ENCODE data around the gene EPM2AIP1.
"Not testable (repeated sequence)": the region's sequence is repeated elsewhere in the genome, so short reads cannot be mapped to it uniquely, and the experiment has no call there.

- not testable (repeated sequence) for TF ChIP-seq RAD21 (IDR thresholded peaks at IDR 0.05; ENCODE audit: low read length); MXI1 (IDR thresholded peaks at IDR 0.05; ENCODE audit: low read depth, low read length); NRF1 (IDR thresholded peaks at IDR 0.05; ENCODE audit: low read depth, low read length); RFX5 (IDR thresholded peaks at IDR 0.05; ENCODE audit: low read length); FOSL2 (IDR thresholded peaks at IDR 0.05; ENCODE audit: borderline replicate concordance, low read depth); CTCF (IDR thresholded peaks at IDR 0.05); USF2 (IDR thresholded peaks at IDR 0.05; ENCODE audit: borderline replicate concordance, low read depth, low read length); POLR2AphosphoS5 (IDR thresholded peaks at IDR 0.05; ENCODE audit: low read depth, low read length); IRF3 (IDR thresholded peaks at IDR 0.05; ENCODE audit: low read depth, low read length); EP300 (IDR thresholded peaks at IDR 0.05; ENCODE audit: borderline replicate concordance in 1 of 2, low read depth in 1 of 2, low read length in 1 of 2); SMC3 (IDR thresholded peaks at IDR 0.05; ENCODE audit: low read depth, low read length)
- TF ChIP-seq, protein P1, sequence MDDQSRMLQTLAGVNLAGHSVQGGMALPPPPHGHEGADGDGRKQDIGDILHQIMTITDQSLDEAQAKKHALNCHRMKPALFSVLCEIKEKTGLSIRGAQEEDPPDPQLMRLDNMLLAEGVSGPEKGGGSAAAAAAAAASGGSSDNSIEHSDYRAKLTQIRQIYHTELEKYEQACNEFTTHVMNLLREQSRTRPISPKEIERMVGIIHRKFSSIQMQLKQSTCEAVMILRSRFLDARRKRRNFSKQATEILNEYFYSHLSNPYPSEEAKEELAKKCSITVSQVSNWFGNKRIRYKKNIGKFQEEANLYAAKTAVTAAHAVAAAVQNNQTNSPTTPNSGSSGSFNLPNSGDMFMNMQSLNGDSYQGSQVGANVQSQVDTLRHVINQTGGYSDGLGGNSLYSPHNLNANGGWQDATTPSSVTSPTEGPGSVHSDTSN (IDR thresholded peaks at IDR 0.05) = not testable (repeated sequence)
These were observed 29.9 kb downstream of the EPM2AIP1 start for GRCh38 chr3:36963008-36963407.

Data from SK-N-SH (cell line).